Aorta (tissue), 5 donors: ENCODE measurements around the gene ITGB6. TPM values are rescaled to one million over a fixed set of nuclear protein-coding genes. Genes with fewer than 3 reads are reported as not detected.
"Not testable (repeated sequence)": the region's sequence is repeated elsewhere in the genome, so short reads cannot be mapped to it uniquely, and the experiment has no call there.

Experiments used
- ATAC-seq: fragments of 200-7000 bp; cut with Tn5 transposase; one replicate; pipeline ENCODE4 v1.9.1; 2022; ENCODE audit warnings: moderate library complexity; ENCODE audit not compliant: low FRiP score
- DNase-seq, 2 donors: peaks; one replicate each; pipeline ENCODE4 v3.0.0-alpha.2; 2020
- H3K27ac ChIP-seq, 2 donors: one replicate each; pipeline ENCODE4 v1.5.1; 2013; ENCODE audit warnings: low read length in 2 of 2, mild to moderate bottlenecking in 2 of 2, moderate library complexity in 2 of 2, control low read depth in 1 of 2, inconsistent platforms in 1 of 2, low read depth in 1 of 2
- H3K27me3 ChIP-seq, 2 donors: one replicate each; pipeline ENCODE4 v1.6.1; 2013; ENCODE audit warnings: control low read depth in 1 of 2, low read length in 1 of 2, mild to moderate bottlenecking in 1 of 2, moderate library complexity in 1 of 2; ENCODE audit not compliant: insufficient read depth in 2 of 2, control insufficient read depth in 1 of 2
- H3K36me3 ChIP-seq, 2 donors: one replicate each; pipeline ENCODE4 v1.6.1; 2013; ENCODE audit warnings: control low read depth in 1 of 2, low read length in 1 of 2, mild to moderate bottlenecking in 1 of 2; ENCODE audit not compliant: insufficient read depth in 2 of 2, control insufficient read depth in 1 of 2
- H3K4me1 ChIP-seq, 2 donors: one replicate each; pipeline ENCODE4 v1.6.1; 2013; ENCODE audit warnings: low read length in 2 of 2, control low read depth in 1 of 2, mild to moderate bottlenecking in 1 of 2, moderate library complexity in 1 of 2; ENCODE audit not compliant: insufficient read depth in 2 of 2, control insufficient read depth in 1 of 2
- H3K4me3 ChIP-seq, 2 donors: one replicate each; pipeline ENCODE4 v1.5.1; 2013; ENCODE audit warnings: low read length in 2 of 2, control low read depth in 1 of 2, mild to moderate bottlenecking in 1 of 2
- H3K9me3 ChIP-seq: one replicate; pipeline ENCODE4 v1.6.1; 2013; ENCODE audit warnings: mild to moderate bottlenecking, low read length; ENCODE audit not compliant: control insufficient read depth
- WGBS, 2 donors: extraction: QIAGEN DNeasy Blood & Tissue Kit; methylation state at CpG; one replicate each; pipeline ENCODE4 v1.1.7; 2013; 5-methylcytosine and 5-hydroxymethylcytosine counted together
- intact Hi-C, 2 donors: fragments of 100-400 bp; cut with DNase I; formaldehyde crosslinking; loops; one replicate each; pipeline versions ENCODE4 v1.14.2 to v1.15.0; 2022
- polyA plus RNA-seq, 2 donors: library from polyadenylated mRNA; stranded (reverse); fragments of 200-250 nt; gene quantifications; one replicate each; pipeline ENCODE4 v1.2.3, GENCODE V29; 2013
- total RNA-seq, 2 donors: library from RNA; stranded (reverse); fragmentation: NEBNext Ultra II Directional; extraction: Animal tissue kit (Norgen Biotek cat#: 25700); gene quantifications; one replicate each; pipeline ENCODE4 v1.2.1, GENCODE V29; 2021
- donor health status: healthy with polysubstance abuse.
- donor health status: Bipolar disorder and iron deficiency.
- donor health status: DM: no; HTN: no; CAD: no.
- donor health status: DM: no; HTN: no; CAD: no.
- donor health status: DM: yes; HTN: yes; CAD: no.

Gene ITGB6
- total and polyA plus RNA-seq, 4 donors, result 0.18 to 0.88 TPM; not detected in 2

GRCh38 chr2:160157861-160158829 lies 41.9 kb downstream of the ITGB6 start:
- no peak overlapping the region for H3K27ac ChIP-seq

GRCh38 chr2:160156665-160157064 lies 43.4 kb downstream of the ITGB6 start:
- Histone ChIP-seq H3K27ac (no peak overlapping the region), H3K4me1 (no peaks in the 10 kb centered on the region), H3K4me3 (no peak overlapping the region), H3K36me3 (no peaks in the 10 kb centered on the region), H3K27me3 (no peaks in the 10 kb centered on the region), H3K9me3 (no peaks in the 10 kb centered on the region)
- 71 to 78% methylated on average over 2 of the region's 2 CpGs for WGBS, 2 donors
- DNase-seq (no peak), ATAC-seq (no peak)
- intact Hi-C loops, result no loop called here

More at GRCh38 chr2:160157861-160158829, 41.9 kb downstream of the ITGB6 start:
- intact Hi-C loops, result no loop called here
- no peaks in the 10 kb centered on the region for H3K9me3 ChIP-seq
- no peak overlapping the region for H3K4me3 ChIP-seq
- DNase-seq, result no peak
- 63 to 70% methylated on average over 13 of the region's 13 CpGs for WGBS, 2 donors
- no peaks in the 10 kb centered on the region for H3K36me3 ChIP-seq
- no peak for ATAC-seq
- no peaks in the 10 kb centered on the region for H3K4me1 ChIP-seq
- no peaks in the 10 kb centered on the region for H3K27me3 ChIP-seq

GRCh38 chr2:160156100-160156499 lies 44.0 kb downstream of the ITGB6 start:
- Histone ChIP-seq H3K36me3 (no peaks in the 10 kb centered on the region), H3K4me3 (no peak overlapping the region), H3K4me1 (no peaks in the 10 kb centered on the region), H3K27ac (no peak overlapping the region), H3K27me3 (no peaks in the 10 kb centered on the region), H3K9me3 (no peaks in the 10 kb centered on the region)
- WGBS, 2 donors, result 96 to 97% methylated on average over 4 of the region's 4 CpGs
- DNase-seq (no peak), ATAC-seq (no peak)
- intact Hi-C loops, result no loop called here

- H3K27me3 ChIP-seq, H3K36me3 ChIP-seq, intact Hi-C loops, H3K4me1 ChIP-seq, DNase-seq, H3K9me3 ChIP-seq, H3K4me3 ChIP-seq, ATAC-seq, H3K27ac ChIP-seq: not testable (repeated sequence)
- 92 to 95% methylated on average over 8 of the region's 8 CpGs for WGBS, 2 donors
These were observed 51.7 kb downstream of the ITGB6 start for GRCh38 chr2:160148419-160148818.

GRCh38 chr2:160145471-160145870 lies 54.6 kb downstream of the ITGB6 start:
- WGBS, 2 donors, result 93 to 97% methylated on average over 2 of the region's 2 CpGs
- Histone ChIP-seq H3K9me3 (no peaks in the 10 kb centered on the region), H3K36me3 (no peaks in the 10 kb centered on the region), H3K4me1 (peaks cover 0 to 3% of the 10 kb centered on the region in 2 donors), H3K27me3 (no peaks in the 10 kb centered on the region), H3K4me3 (no peak overlapping the region), H3K27ac (no peak overlapping the region)
- intact Hi-C loops, result no loop called here
- DNase-seq (no peak), ATAC-seq (no peak)

- no peak for DNase-seq
- Histone ChIP-seq H3K36me3 (no peaks in the 10 kb centered on the region), H3K4me3 (no peak overlapping the region), H3K4me1 (peaks cover 3% of the 10 kb centered on the region in 2 donors), H3K27ac (no peak overlapping the region), H3K27me3 (no peaks in the 10 kb centered on the region), H3K9me3 (no peaks in the 10 kb centered on the region)
- intact Hi-C loops, result no loop called here
- no peak for ATAC-seq
- WGBS, 2 donors, result 88 to 93% methylated on average over 9 of the region's 9 CpGs
These were observed 55.6 kb downstream of the ITGB6 start for GRCh38 chr2:160144280-160144990.

GRCh38 chr2:160142472-160142871 lies 57.6 kb downstream of the ITGB6 start:
- no peak for DNase-seq
- H3K27ac ChIP-seq, result no peak overlapping the region
- intact Hi-C loops, result no loop called here
- no peaks in the 10 kb centered on the region for H3K9me3 ChIP-seq
- no peaks in the 10 kb centered on the region for H3K27me3 ChIP-seq
- H3K4me3 ChIP-seq, result no peak overlapping the region
- peaks cover 3% of the 10 kb centered on the region in 2 donors for H3K4me1 ChIP-seq
- 82 to 91% methylated on average over 6 of the region's 6 CpGs for WGBS, 2 donors
- no peaks in the 10 kb centered on the region for H3K36me3 ChIP-seq
- no peak for ATAC-seq

GRCh38 chr2:160141912-160142311 lies 58.2 kb downstream of the ITGB6 start:
- Histone ChIP-seq H3K9me3 (no peaks in the 10 kb centered on the region), H3K27me3 (no peaks in the 10 kb centered on the region), H3K27ac (peak overlapping the region in 1 of 2 donors; percentile 54), H3K36me3 (no peaks in the 10 kb centered on the region), H3K4me3 (no peak overlapping the region), H3K4me1 (peaks cover 3% of the 10 kb centered on the region in 2 donors)
- DNase-seq (no peak), ATAC-seq (no peak)
- intact Hi-C loops, result no loop called here
- WGBS, 2 donors, result 19 to 26% methylated on average over 3 of the region's 3 CpGs
